ENCODE measurements around the gene MAP3K4. TPM values are rescaled to one million over a fixed set of nuclear protein-coding genes. Genes with fewer than 3 reads are reported as not detected.

The MAP3K4 gene
- total and polyA plus RNA-seq, 7 donors = 4.6 to 79.2 (median 22.7) TPM

DNA sequence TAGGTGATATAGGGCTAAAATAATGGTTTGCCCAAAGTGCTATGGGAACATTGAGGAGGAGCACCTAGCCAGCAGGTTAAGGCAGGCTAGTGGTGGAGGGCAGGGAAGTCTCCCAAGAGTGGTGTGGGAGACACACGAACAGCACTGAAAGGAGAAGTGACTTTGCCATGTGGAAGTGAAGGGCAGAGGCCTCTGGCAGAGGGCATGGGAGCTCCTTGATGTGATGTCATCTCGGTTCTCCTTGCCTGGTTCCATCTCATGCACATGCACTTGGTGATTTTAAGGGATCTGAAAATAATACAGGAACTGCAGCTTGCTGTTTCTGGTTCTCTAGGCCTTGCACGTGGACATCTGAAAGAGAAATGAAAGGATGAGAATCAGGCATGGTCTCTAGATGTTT, 4.7 kb upstream of the MAP3K4 start:
- no peaks in the 10 kb centered on the region for H3K27me3 ChIP-seq
- no peak for DNase-seq
- no peak overlapping the region for H3K4me3 ChIP-seq
- H3K27ac ChIP-seq = no peak overlapping the region
- no peak for TF ChIP-seq EP300 (IDR thresholded peaks at IDR 0.05)
- TF ChIP-seq POLR2AphosphoS5 (IDR thresholded peaks at IDR 0.05) = no peak
- TF ChIP-seq, protein P1, sequence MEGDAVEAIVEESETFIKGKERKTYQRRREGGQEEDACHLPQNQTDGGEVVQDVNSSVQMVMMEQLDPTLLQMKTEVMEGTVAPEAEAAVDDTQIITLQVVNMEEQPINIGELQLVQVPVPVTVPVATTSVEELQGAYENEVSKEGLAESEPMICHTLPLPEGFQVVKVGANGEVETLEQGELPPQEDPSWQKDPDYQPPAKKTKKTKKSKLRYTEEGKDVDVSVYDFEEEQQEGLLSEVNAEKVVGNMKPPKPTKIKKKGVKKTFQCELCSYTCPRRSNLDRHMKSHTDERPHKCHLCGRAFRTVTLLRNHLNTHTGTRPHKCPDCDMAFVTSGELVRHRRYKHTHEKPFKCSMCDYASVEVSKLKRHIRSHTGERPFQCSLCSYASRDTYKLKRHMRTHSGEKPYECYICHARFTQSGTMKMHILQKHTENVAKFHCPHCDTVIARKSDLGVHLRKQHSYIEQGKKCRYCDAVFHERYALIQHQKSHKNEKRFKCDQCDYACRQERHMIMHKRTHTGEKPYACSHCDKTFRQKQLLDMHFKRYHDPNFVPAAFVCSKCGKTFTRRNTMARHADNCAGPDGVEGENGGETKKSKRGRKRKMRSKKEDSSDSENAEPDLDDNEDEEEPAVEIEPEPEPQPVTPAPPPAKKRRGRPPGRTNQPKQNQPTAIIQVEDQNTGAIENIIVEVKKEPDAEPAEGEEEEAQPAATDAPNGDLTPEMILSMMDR (IDR thresholded peaks at IDR 0.05) = no peak
- TF ChIP-seq POLR2A (IDR thresholded peaks at IDR 0.05) = no peak
- intact Hi-C loops (cut with DNase I) = no loop called here
- 83 to 84% methylated on average over 3 of the region's 3 CpGs for WGBS, 2 donors
- H3K9me3 ChIP-seq = peaks cover 0 to 11% (median 0%) of the 10 kb centered on the region in 4 donors
- H3K36me3 ChIP-seq = no peaks in the 10 kb centered on the region
- H3K4me1 ChIP-seq = peaks cover 0 to 5% (median 2%) of the 10 kb centered on the region in 4 donors

DNA sequence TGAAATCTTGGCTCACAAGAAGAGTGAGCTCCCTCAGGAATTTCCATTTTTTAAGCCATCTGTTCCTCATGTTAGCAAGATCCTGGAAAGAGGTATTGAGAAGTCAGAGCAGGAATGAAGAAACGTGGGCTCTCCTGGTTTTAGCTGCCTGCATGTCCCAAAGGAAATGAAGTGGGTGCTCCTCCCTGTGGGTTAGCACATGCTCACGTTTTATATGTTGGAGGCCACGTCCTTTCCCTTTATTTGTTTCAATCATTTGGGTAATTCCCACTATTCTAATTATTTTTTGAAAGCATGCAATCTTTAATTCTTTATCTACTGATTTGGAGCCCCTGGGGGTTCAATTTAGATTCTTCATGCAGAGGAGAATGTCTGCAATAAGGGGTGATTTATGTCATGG, 4.3 kb upstream of the MAP3K4 start:
- peaks cover 0 to 7% (median 2%) of the 10 kb centered on the region in 4 donors for H3K4me1 ChIP-seq
- no peak for DNase-seq
- H3K9me3 ChIP-seq = peaks cover 0 to 11% (median 0%) of the 10 kb centered on the region in 4 donors
- WGBS, 2 donors = 75 to 81% methylated on average over 3 of the region's 3 CpGs
- intact Hi-C loops (cut with DNase I) = no loop called here
- H3K36me3 ChIP-seq = no peaks in the 10 kb centered on the region
- H3K27ac ChIP-seq = no peak overlapping the region
- H3K27me3 ChIP-seq = no peaks in the 10 kb centered on the region
- TF ChIP-seq, protein P1 (IDR thresholded peaks at IDR 0.05) = no peak
- TF ChIP-seq POLR2AphosphoS5 (IDR thresholded peaks at IDR 0.05) (no peak), POLR2A (IDR thresholded peaks at IDR 0.05) (no peak), EP300 (IDR thresholded peaks at IDR 0.05) (no peak)
- H3K4me3 ChIP-seq = no peak overlapping the region

DNA sequence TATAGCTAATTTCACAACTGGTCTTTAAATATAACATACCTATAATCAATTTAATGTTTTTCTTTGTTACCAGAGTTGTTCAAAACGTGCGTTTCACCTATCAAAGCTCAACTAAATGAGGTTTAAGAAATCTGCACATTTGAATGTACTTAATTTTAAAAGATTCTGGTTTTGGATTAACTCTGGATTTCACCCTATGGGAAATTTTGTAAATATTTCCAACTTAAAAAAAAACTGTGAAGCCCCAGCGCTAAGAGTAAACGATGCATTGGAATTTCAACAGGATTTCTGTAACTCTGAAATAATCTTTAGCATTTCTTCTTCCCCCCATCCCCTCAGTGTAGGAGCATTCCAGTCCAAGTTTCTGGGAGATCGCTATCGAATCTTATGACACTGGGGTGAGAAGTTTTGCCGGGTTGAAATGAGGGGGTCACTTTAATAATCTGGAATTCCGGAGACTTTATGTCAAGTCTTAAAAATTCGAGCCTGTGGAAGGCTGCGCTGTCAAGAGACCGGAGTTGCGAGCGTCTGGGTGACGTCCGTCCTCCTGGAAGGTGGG, 643 bp upstream of the MAP3K4 start:
- DNase-seq = no peak
- intact Hi-C loops (cut with DNase I) = loop anchor here (1.0 to 10.0 kb wide), 5 partner anchors 17 to 381 kb away; partner anchors contain the start of gene AGPAT4
- H3K27ac ChIP-seq = peak overlapping the region; percentile 91 to 96 (median 94)
- H3K4me3 ChIP-seq = peak overlapping the region; percentile 71 to 99 (median 94)
- H3K9me3 ChIP-seq = peaks cover 0 to 4% (median 0%) of the 10 kb centered on the region in 4 donors
- H3K4me1 ChIP-seq = peaks cover 0 to 21% (median 10%) of the 10 kb centered on the region in 4 donors
- H3K27me3 ChIP-seq = no peaks in the 10 kb centered on the region
- 2 to 3% methylated on average over 15 of the region's 15 CpGs for WGBS, 2 donors
- TF ChIP-seq, protein P1 (IDR thresholded peaks at IDR 0.05) = no peak
- TF ChIP-seq EP300 (IDR thresholded peaks at IDR 0.05) = no peak
- no peak for TF ChIP-seq POLR2AphosphoS5 (IDR thresholded peaks at IDR 0.05)
- TF ChIP-seq POLR2A (IDR thresholded peaks at IDR 0.05) = no peak
- H3K36me3 ChIP-seq = no peaks in the 10 kb centered on the region

DNA sequence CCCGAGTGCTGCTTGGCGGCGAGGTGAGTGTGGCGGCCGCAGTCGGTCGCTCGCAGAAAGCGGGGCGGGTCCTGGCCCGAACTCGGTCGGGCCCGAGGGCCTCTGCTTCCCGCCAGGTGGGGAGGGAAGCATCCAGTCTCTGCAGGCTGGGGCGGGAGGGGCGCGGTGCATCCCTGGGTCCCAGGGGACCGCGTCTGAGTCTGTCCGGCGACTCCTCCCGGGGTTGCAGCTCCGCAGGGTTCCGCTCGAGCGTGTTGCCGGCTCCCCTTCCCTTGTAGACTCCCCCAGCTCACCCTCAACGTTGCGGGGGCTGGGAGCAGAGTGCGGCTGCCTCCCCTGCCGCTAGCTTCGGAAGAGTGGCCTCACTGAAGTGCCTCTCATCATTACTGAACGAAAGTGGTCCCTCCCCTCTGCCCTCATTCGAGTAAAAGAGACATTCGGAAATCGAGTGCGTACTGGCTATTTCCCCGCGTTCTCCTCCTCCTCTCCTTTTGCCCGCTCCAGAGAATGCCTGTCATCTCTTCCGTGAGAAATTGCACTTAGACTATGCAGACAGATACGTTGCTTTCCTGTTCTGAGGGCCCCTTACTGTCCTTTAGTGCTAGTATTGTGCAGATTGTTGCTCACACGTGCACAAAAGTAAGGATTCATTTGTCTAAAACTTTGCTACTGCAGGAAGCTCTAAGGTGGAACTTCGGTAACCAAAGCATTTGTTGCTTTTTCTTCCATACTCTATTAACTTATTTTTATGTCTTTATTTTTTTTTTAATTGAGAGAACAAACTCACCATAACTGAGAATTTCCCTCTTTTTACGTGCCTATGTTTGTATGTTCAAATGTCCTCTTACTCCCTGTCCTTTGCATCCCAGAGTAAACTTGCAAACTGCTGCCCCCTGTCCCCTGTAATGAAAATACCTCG, 751 bp downstream of the MAP3K4 start:
- intact Hi-C loops (cut with DNase I) = loop anchor here (2.0 to 10.0 kb wide), 5 partner anchors 45 to 380 kb away; partner anchors contain the start of gene AGPAT4
- no peaks in the 10 kb centered on the region for H3K36me3 ChIP-seq
- H3K9me3 ChIP-seq = peaks cover 0 to 2% (median 0%) of the 10 kb centered on the region in 4 donors
- H3K27me3 ChIP-seq = no peaks in the 10 kb centered on the region
- 0% methylated on average over 47 of the region's 47 CpGs for WGBS, 2 donors
- TF ChIP-seq POLR2A (IDR thresholded peaks at IDR 0.05) = no peak
- no peak for TF ChIP-seq EP300 (IDR thresholded peaks at IDR 0.05)
- TF ChIP-seq, protein P1 (IDR thresholded peaks at IDR 0.05) = peak in 3 of 4 experiments; percentile 22 to 54 (median 42)
- TF ChIP-seq POLR2AphosphoS5 (IDR thresholded peaks at IDR 0.05) = peak in 2 of 4 donors; percentile 11 to 40
- peak overlapping the region; percentile 71 to 99 (median 94) for H3K4me3 ChIP-seq
- H3K4me1 ChIP-seq = peaks cover 0 to 28% (median 17%) of the 10 kb centered on the region in 4 donors
- DNase-seq = peak; percentile 76
- peak overlapping the region; percentile 91 to 96 (median 94) for H3K27ac ChIP-seq

All from sigmoid colon (tissue), 7 donors.